Nephron progenitor cell (in vitro differentiated cells): ENCODE results near the gene ARHGAP31.

Source experiments
- DNase-seq: peaks from one replicate; pipeline ENCODE4 v3.0.0; 2021
- H3K27ac Mint-ChIP-seq: 2 replicates; pipeline ENCODE4 v1.8.0; 2021; ENCODE audit warnings: mild to moderate bottlenecking, moderate library complexity, mixed read lengths
- H3K27me3 Mint-ChIP-seq: 2 replicates; pipeline ENCODE4 v1.8.0; 2021; ENCODE audit warnings: mild to moderate bottlenecking, low read depth, mixed read lengths; ENCODE audit not compliant: poor library complexity
- H3K36me3 Mint-ChIP-seq: 2 replicates; pipeline ENCODE4 v1.8.0; 2021; ENCODE audit warnings: low read depth, mixed read lengths
- H3K4me1 Mint-ChIP-seq: 2 replicates; pipeline ENCODE4 v1.8.0; 2021; ENCODE audit warnings: mixed read lengths
- H3K4me3 Mint-ChIP-seq: 2 replicates; pipeline ENCODE4 v1.8.0; 2021; ENCODE audit warnings: mild to moderate bottlenecking, moderate library complexity, mixed read lengths
- H3K9me3 Mint-ChIP-seq: 2 replicates; pipeline ENCODE4 v1.8.0; 2021; ENCODE audit warnings: mild to moderate bottlenecking, moderate library complexity, mixed read lengths
- TF ChIP-seq, protein P1 (sequence below): fragments of 200-600 bp; sonication (generic); IDR thresholded peaks from 2 replicates; pipeline ENCODE4 v1.5.0; 2021; ENCODE audit warnings: antibody characterized with exemption

Gene ARHGAP31

DNA sequence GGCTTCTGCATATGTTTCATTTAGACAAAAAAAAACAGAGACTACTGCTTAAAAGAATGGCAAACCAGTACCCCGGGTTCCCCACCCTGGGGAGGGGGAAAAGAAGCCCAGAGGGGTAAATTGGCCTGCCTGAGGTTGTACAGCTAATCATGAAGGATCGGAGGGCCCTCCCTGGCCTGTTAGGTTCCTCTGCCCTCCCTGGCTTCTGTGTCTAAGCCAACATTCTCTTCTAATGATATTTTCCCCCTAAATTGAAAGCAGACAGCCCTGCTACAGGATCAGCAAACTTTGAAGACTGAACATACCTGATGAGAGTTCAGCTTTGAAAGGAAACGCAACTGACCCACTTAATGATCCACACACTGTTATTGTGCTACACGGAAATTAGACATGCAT is 2.5 kb downstream of the ARHGAP31 start:
- Mint-ChIP-seq H3K27me3 (peaks cover 13% of the 10 kb centered on the region), H3K27ac (no peak overlapping the region), H3K36me3 (no peaks in the 10 kb centered on the region), H3K9me3 (no peaks in the 10 kb centered on the region), H3K4me1 (peaks cover 57% of the 10 kb centered on the region), H3K4me3 (peak overlapping the region; percentile 47)
- TF ChIP-seq, protein P1, sequence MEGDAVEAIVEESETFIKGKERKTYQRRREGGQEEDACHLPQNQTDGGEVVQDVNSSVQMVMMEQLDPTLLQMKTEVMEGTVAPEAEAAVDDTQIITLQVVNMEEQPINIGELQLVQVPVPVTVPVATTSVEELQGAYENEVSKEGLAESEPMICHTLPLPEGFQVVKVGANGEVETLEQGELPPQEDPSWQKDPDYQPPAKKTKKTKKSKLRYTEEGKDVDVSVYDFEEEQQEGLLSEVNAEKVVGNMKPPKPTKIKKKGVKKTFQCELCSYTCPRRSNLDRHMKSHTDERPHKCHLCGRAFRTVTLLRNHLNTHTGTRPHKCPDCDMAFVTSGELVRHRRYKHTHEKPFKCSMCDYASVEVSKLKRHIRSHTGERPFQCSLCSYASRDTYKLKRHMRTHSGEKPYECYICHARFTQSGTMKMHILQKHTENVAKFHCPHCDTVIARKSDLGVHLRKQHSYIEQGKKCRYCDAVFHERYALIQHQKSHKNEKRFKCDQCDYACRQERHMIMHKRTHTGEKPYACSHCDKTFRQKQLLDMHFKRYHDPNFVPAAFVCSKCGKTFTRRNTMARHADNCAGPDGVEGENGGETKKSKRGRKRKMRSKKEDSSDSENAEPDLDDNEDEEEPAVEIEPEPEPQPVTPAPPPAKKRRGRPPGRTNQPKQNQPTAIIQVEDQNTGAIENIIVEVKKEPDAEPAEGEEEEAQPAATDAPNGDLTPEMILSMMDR: no peak
- DNase-seq: no peak

- Mint-ChIP-seq H3K4me3 (no peak overlapping the region), H3K27me3 (peaks cover 13% of the 10 kb centered on the region), H3K4me1 (peaks cover 62% of the 10 kb centered on the region), H3K9me3 (no peaks in the 10 kb centered on the region), H3K27ac (no peak overlapping the region), H3K36me3 (no peaks in the 10 kb centered on the region)
- TF ChIP-seq, protein P1: no peak
- DNase-seq: no peak
These were observed 3.0 kb downstream of the ARHGAP31 start for GRCh38 chr3:119297169-119297568.

GRCh38 chr3:119298565-119298941 is 4.4 kb downstream of the ARHGAP31 start:
- H3K27ac Mint-ChIP-seq: no peak overlapping the region
- peaks cover 50% of the 10 kb centered on the region for H3K4me1 Mint-ChIP-seq
- peaks cover 13% of the 10 kb centered on the region for H3K27me3 Mint-ChIP-seq
- no peak overlapping the region for H3K4me3 Mint-ChIP-seq
- no peaks in the 10 kb centered on the region for H3K36me3 Mint-ChIP-seq
- no peaks in the 10 kb centered on the region for H3K9me3 Mint-ChIP-seq
- TF ChIP-seq, protein P1: no peak
- DNase-seq: no peak

DNA sequence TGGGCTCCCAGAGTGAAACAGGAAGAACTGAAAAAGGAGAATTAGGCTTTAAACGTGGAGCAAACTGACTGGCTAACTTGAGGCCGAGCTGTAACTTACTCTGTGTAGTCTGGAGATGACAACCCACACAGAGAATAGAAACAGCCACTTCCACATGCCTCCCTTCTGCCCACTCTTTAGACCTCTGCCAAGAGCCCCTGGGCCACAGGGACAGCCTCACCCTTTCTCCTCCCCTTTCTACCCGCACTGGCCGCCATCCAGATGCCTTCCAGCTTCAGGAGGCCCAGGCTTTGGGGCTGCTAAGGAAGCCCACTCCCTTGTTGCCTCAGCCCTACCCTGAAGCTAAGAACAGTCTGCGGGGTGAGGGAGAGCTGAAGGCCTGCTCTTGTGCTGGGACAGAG is 6.8 kb downstream of the ARHGAP31 start:
- Mint-ChIP-seq H3K27me3 (peaks cover 13% of the 10 kb centered on the region), H3K36me3 (no peaks in the 10 kb centered on the region), H3K9me3 (no peaks in the 10 kb centered on the region), H3K27ac (no peak overlapping the region), H3K4me1 (peaks cover 48% of the 10 kb centered on the region), H3K4me3 (no peak overlapping the region)
- TF ChIP-seq, protein P1: no peak
- no peak for DNase-seq

GRCh38 chr3:119301662-119302061 is 7.5 kb downstream of the ARHGAP31 start:
- H3K36me3 Mint-ChIP-seq: no peaks in the 10 kb centered on the region
- DNase-seq: no peak
- H3K27me3 Mint-ChIP-seq: peaks cover 13% of the 10 kb centered on the region
- TF ChIP-seq, protein P1: no peak
- H3K4me1 Mint-ChIP-seq: peaks cover 41% of the 10 kb centered on the region
- H3K9me3 Mint-ChIP-seq: no peaks in the 10 kb centered on the region
- no peak overlapping the region for H3K27ac Mint-ChIP-seq
- no peak overlapping the region for H3K4me3 Mint-ChIP-seq

- Mint-ChIP-seq H3K4me3 (no peak overlapping the region), H3K27me3 (peaks cover 7% of the 10 kb centered on the region), H3K36me3 (peaks cover 10% of the 10 kb centered on the region), H3K9me3 (peaks cover 3% of the 10 kb centered on the region), H3K27ac (peak overlapping the region; percentile 54), H3K4me1 (peaks cover 28% of the 10 kb centered on the region)
- DNase-seq: no peak
- TF ChIP-seq, protein P1: no peak
These were observed 8.7 kb downstream of the ARHGAP31 start for GRCh38 chr3:119302697-119303551.
